H9 (cell line): ENCODE data around the gene CCDC33. TPM values are rescaled to one million over a fixed set of nuclear protein-coding genes. Genes with fewer than 3 reads are reported as not detected.

Experiments used
- DNase-seq: peaks from one replicate; pipeline ENCODE4 v3.0.0-alpha.2; 2017
- H2AFZ ChIP-seq: one replicate; pipeline ENCODE4 v1.6.1; 2013; ENCODE audit warnings: mild to moderate bottlenecking, low read length, control low read depth, moderate library complexity
- H2AK5ac ChIP-seq: 2 replicates; pipeline ENCODE4 v1.6.1; 2013; ENCODE audit warnings: low read length, control low read depth, mixed read lengths; ENCODE audit not compliant: insufficient read length
- H2BK120ac ChIP-seq: one replicate; pipeline ENCODE4 v1.6.1; 2013; ENCODE audit warnings: low read depth, mild to moderate bottlenecking, low read length, control low read depth, inconsistent platforms; ENCODE audit not compliant: poor library complexity, severe bottlenecking
- H2BK12ac ChIP-seq: 2 replicates; pipeline ENCODE4 v1.6.1; 2013; ENCODE audit warnings: low read length, control low read depth, mixed read lengths, low read depth; ENCODE audit not compliant: insufficient read length
- H2BK15ac ChIP-seq: 2 replicates; pipeline ENCODE4 v1.6.1; 2013; ENCODE audit warnings: low read depth, low read length, control low read depth
- H2BK20ac ChIP-seq: one replicate; pipeline ENCODE4 v1.6.1; 2013; ENCODE audit warnings: low read depth, mild to moderate bottlenecking, low read length, control low read depth, inconsistent platforms; ENCODE audit not compliant: poor library complexity, severe bottlenecking
- H2BK5ac ChIP-seq: 2 replicates; pipeline ENCODE4 v1.6.1; 2013; ENCODE audit warnings: low read length, control low read depth, mixed read lengths; ENCODE audit not compliant: insufficient read length
- H3K14ac ChIP-seq: 2 replicates; pipeline ENCODE4 v1.6.1; 2013; ENCODE audit warnings: low read length, control low read depth; ENCODE audit not compliant: insufficient read depth
- H3K18ac ChIP-seq: 2 replicates; pipeline ENCODE4 v1.6.1; 2013; ENCODE audit warnings: low read depth, mild to moderate bottlenecking, mixed read lengths, low read length, control low read depth; ENCODE audit not compliant: insufficient read length
- H3K23ac ChIP-seq: 2 replicates; pipeline ENCODE4 v1.6.1; 2013; ENCODE audit warnings: low read length, control low read depth, mixed read lengths, low read depth; ENCODE audit not compliant: insufficient read length
- H3K23me2 ChIP-seq: 2 replicates; pipeline ENCODE4 v1.6.1; 2013; ENCODE audit warnings: low read depth, mild to moderate bottlenecking, mixed read lengths, low read length, control low read depth; ENCODE audit not compliant: insufficient read length, poor library complexity, severe bottlenecking
- H3K27ac ChIP-seq: 2 replicates; pipeline ENCODE4 v1.5.1; 2013; ENCODE audit warnings: low read length, control low read depth, mixed read lengths, low read depth; ENCODE audit not compliant: insufficient read length
- H3K27me3 ChIP-seq: 2 replicates; pipeline ENCODE4 v1.6.1; 2013; ENCODE audit warnings: low read length, control low read depth, inconsistent platforms; ENCODE audit not compliant: insufficient read depth
- H3K4ac ChIP-seq: 2 replicates; pipeline ENCODE4 v1.6.1; 2013; ENCODE audit warnings: low read depth, mild to moderate bottlenecking, control low read depth, inconsistent platforms, low read length, moderate library complexity
- H3K4me1 ChIP-seq: 2 replicates; pipeline ENCODE4 v1.6.1; 2013; ENCODE audit warnings: low read length, control low read depth, inconsistent platforms; ENCODE audit not compliant: insufficient read depth
- H3K4me2 ChIP-seq: 2 replicates; pipeline ENCODE4 v1.6.1; 2013; ENCODE audit warnings: low read length, control low read depth, mixed read lengths; ENCODE audit not compliant: insufficient read length, insufficient read depth
- H3K56ac ChIP-seq: 2 replicates; pipeline ENCODE4 v1.6.1; 2013; ENCODE audit warnings: low read depth, mild to moderate bottlenecking, mixed read lengths, low read length, control low read depth; ENCODE audit not compliant: insufficient read length
- H3K79me1 ChIP-seq: 2 replicates; pipeline ENCODE4 v1.6.1; 2013; ENCODE audit warnings: low read depth, mild to moderate bottlenecking, moderate library complexity, low read length, control low read depth, inconsistent platforms; ENCODE audit not compliant: insufficient read depth, poor library complexity, severe bottlenecking
- H3K79me2 ChIP-seq: 2 replicates; pipeline ENCODE4 v1.6.1; 2013; ENCODE audit warnings: low read length, control low read depth, inconsistent platforms; ENCODE audit not compliant: insufficient read depth
- H3K9ac ChIP-seq: 2 replicates; pipeline ENCODE4 v1.6.1; 2013; ENCODE audit warnings: low read length, control low read depth, mixed read lengths; ENCODE audit not compliant: insufficient read length; ENCODE audit errors: extremely low read depth
- H3K9me3 ChIP-seq: one replicate; pipeline ENCODE4 v1.6.1; 2013; ENCODE audit warnings: low read depth, low read length, inconsistent platforms; ENCODE audit not compliant: control insufficient read depth
- H3T11ph ChIP-seq: one replicate; pipeline ENCODE4 v1.6.1; 2013; ENCODE audit warnings: mild to moderate bottlenecking, low read length, control low read depth, inconsistent platforms
- H4K20me1 ChIP-seq: one replicate; pipeline ENCODE4 v1.6.1; 2013; ENCODE audit not compliant: control insufficient read depth, insufficient read length, insufficient read depth
- H4K5ac ChIP-seq: 2 replicates; pipeline ENCODE4 v1.6.1; 2013; ENCODE audit warnings: low read depth, mild to moderate bottlenecking, mixed read lengths, low read length, control low read depth; ENCODE audit not compliant: insufficient read length
- H4K8ac ChIP-seq: replicated peaks from 2 replicates; pipeline ENCODE4 v1.6.1; 2013; ENCODE audit warnings: low read length, control low read depth, mixed read lengths, low read depth; ENCODE audit not compliant: insufficient read length
- H4K91ac ChIP-seq: 2 replicates; pipeline ENCODE4 v1.6.1; 2013; ENCODE audit warnings: low read depth, mild to moderate bottlenecking, moderate library complexity, mixed read lengths, low read length, control low read depth; ENCODE audit not compliant: insufficient read length
- H3K27ac Mint-ChIP-seq, 3 experiments: 2 replicates in 2 of 3; 3 replicates in 1 of 3; pipeline ENCODE4 v1.8.0; 2020 to 2021; ENCODE audit warnings: mixed read lengths in 3 of 3, mild to moderate bottlenecking in 1 of 3, moderate library complexity in 1 of 3
- H3K27me3 Mint-ChIP-seq: 2 replicates; pipeline ENCODE4 v1.8.0; 2021; ENCODE audit warnings: low read depth, mild to moderate bottlenecking, moderate library complexity, mixed read lengths
- H3K36me3 Mint-ChIP-seq, 3 experiments: 2 replicates in 2 of 3; 3 replicates in 1 of 3; pipeline ENCODE4 v1.8.0; 2020 to 2021; ENCODE audit warnings: low read depth in 3 of 3, mixed read lengths in 3 of 3; ENCODE audit not compliant: insufficient read depth in 1 of 3
- H3K4me1 Mint-ChIP-seq, 2 experiments: 2 replicates each; pipeline ENCODE4 v1.8.0; 2020; ENCODE audit warnings: mixed read lengths in 2 of 2
- H3K4me3 Mint-ChIP-seq, 2 experiments: 2 replicates in 1 of 2; 3 replicates in 1 of 2; pipeline ENCODE4 v1.8.0; 2020 to 2021; ENCODE audit warnings: mild to moderate bottlenecking in 2 of 2, mixed read lengths in 2 of 2, moderate library complexity in 1 of 2
- H3K9me3 Mint-ChIP-seq, 2 experiments: 2 replicates in 1 of 2; 3 replicates in 1 of 2; pipeline ENCODE4 v1.8.0; 2020; ENCODE audit warnings: mild to moderate bottlenecking in 2 of 2, mixed read lengths in 2 of 2, moderate library complexity in 1 of 2
- CTCF ChIP-seq: fragments of 200-600 bp; sonication (generic); conservative IDR thresholded peaks from 3 replicates; pipeline ENCODE4 v1.8.0; 2021; ENCODE audit warnings: antibody characterized with exemption, mild to moderate bottlenecking
- WGBS: extraction: QIAGEN DNeasy Blood & Tissue Kit; methylation state at CpG from one replicate; pipeline ENCODE4 v1.1.7; 2013; ENCODE audit warnings: missing lambda C conversion rate, low lambda C conversion rate, mixed read lengths; ENCODE audit not compliant: insufficient read length; ENCODE audit errors: extremely low coverage; 5-methylcytosine and 5-hydroxymethylcytosine counted together
- total RNA-seq: library from RNA; stranded (reverse); gene quantifications from 2 replicates; pipeline ENCODE4 v1.2.1, GENCODE V29; 2021

The CCDC33 gene
- total RNA-seq, 1 experiment from 2014 or later: 4.6 TPM

GRCh38 chr15:74216949-74217348, 19.2 kb upstream of the CCDC33 start:
- peaks cover 16% of the 10 kb centered on the region; the same call in 1 of the 2 replicates for H3K27me3 ChIP-seq
- Mint-ChIP-seq H3K4me1 (peaks cover 61 to 77% of the 10 kb centered on the region in 2 experiments), H3K4me3 (no peak overlapping the region), H3K9me3 (no peaks in the 10 kb centered on the region; a peak in 1 of 5 replicates), H3K27me3 (peaks cover 48% of the 10 kb centered on the region), H3K36me3 (no peaks in the 10 kb centered on the region; a peak in 1 of 7 replicates), H3K27ac (no peak overlapping the region)
- H3K23ac ChIP-seq: no peak overlapping the region
- H4K91ac ChIP-seq: no peak overlapping the region
- no peak overlapping the region for H2AFZ ChIP-seq
- H2BK12ac ChIP-seq: no peak overlapping the region
- no peak overlapping the region for H3K4me2 ChIP-seq
- no peak overlapping the region for H3K4ac ChIP-seq
- H4K5ac ChIP-seq: no peak overlapping the region
- no peaks in the 10 kb centered on the region for H4K20me1 ChIP-seq
- no peak for DNase-seq
- no peak overlapping the region for H2AK5ac ChIP-seq
- no peak overlapping the region for H3T11ph ChIP-seq
- H2BK15ac ChIP-seq: no peak overlapping the region
- no peak overlapping the region for H2BK120ac ChIP-seq
- no peaks in the 10 kb centered on the region for H3K9me3 ChIP-seq
- no peak overlapping the region for H3K9ac ChIP-seq
- H3K4me1 ChIP-seq: peaks cover 10% of the 10 kb centered on the region; the same call in 1 of the 2 replicates
- H4K8ac ChIP-seq: no peak overlapping the region
- no peak overlapping the region for H3K14ac ChIP-seq
- no peaks in the 10 kb centered on the region for H3K79me1 ChIP-seq
- H2BK20ac ChIP-seq: no peak overlapping the region
- H3K18ac ChIP-seq: no peak overlapping the region
- no peak overlapping the region for H3K27ac ChIP-seq
- no peaks in the 10 kb centered on the region for H3K23me2 ChIP-seq
- no peak overlapping the region for H3K56ac ChIP-seq
- TF ChIP-seq CTCF: no peak
- no CpG with 5 or more reads among the region's 3 CpGs for WGBS
- no peaks in the 10 kb centered on the region for H3K79me2 ChIP-seq
- no peak overlapping the region for H2BK5ac ChIP-seq
